Activated CD4-positive, alpha-beta T cell treated with anti-CD3 and anti-CD28 coated beads, Interleukin-2, amount 50 U/mL, for 4 hours (primary cell): Measurements from ENCODE around the gene FCGR2B.
"Not testable (repeated sequence)": the region's sequence is repeated elsewhere in the genome, so short reads cannot be mapped to it uniquely, and the experiment has no call there.

ENCODE experiments used
- DNase-seq, 2 experiments: peaks; one replicate each; pipeline ENCODE4 v3.0.0-alpha.2; 2020

FCGR2B gene

DNA sequence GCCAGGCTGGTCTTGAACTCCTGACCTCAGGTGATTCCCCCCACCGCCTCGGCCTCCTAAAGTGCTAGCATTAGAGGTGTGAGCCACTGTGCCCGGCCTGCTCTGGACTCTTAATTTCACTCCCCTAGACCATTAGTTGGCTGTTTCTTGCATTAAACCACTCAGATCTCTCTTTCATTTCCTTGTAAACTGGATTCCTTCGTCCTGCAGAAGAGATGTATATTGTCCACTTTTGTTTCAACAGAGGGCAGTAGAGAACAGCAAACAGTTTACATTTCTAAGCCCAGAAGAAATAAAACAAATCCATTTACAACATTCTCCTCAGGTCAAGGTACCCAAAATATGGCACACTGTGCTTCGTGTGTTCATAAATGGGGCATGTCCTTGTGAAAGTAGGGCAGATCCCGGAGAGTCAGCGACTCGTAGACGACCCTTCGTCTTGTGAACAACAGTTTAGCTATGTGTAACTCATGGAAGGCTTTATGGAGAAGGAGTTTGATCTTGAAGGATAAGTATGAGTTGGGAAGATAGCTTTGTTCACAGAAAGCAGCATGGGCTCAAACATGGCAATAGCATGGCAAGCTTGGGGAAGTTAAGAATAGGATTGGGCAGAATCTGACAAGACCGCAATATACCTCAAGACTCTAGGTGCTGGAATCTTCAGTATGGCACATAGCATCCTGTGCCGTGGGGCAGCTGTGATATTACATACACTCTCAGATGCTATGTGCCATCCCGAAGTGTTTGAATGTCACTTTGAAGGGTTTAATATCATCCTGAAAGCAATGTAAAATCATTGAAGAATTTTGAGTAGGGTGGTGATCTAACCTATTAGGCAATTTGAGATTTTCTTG, 15.2 kb upstream of the FCGR2B start:
- not testable (repeated sequence) for DNase-seq

DNA sequence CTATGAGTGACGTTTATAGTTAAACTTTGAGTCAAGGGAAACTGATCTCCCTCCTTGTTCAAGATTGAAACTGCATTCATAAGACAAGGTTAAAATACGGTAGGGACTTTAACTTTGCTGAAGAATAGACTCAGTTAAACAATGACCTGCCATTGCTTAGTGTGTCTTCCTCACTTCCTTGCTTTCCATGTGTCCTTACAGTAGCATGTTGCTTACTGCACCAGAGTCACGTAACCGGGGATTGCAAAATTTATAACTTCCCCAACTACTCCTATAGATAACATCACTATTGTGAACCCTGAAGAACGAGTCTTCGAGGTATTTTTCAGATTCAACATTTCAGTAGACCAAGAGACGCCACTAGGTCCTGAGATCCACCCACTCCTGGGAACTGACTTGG, 9.4 kb upstream of the FCGR2B start:
- DNase-seq: not testable (repeated sequence)

GRCh38 chr1:161653971-161654370, 9.0 kb upstream of the FCGR2B start:
- DNase-seq: not testable (repeated sequence)

DNA sequence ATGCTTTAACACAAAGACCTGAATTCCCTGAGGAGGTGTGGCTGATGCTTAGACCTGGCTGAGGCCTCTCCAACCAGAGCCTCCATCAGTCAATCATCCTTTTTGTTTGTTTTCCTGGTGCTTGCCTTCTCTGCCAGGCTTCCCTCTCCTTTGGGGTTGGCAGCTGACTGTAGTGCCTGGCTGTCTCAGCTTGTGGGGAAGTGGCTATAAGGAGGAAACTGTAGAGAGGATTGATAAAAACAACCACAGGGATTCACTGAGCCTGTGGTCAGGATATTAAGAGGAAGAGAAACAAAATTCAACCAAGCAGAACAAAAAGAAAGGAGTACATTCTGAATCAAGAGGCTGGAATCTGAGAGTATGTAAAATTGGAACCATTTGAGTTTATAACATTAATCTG, 4.4 kb upstream of the FCGR2B start:
- DNase-seq: not testable (repeated sequence)

GRCh38 chr1:161661660-161662311, 1.2 kb upstream of the FCGR2B start:
- not testable (repeated sequence) for DNase-seq

- DNase-seq: not testable (repeated sequence)
Observed at GRCh38 chr1:161663569-161663968, 626 bp downstream of the FCGR2B start.

DNA sequence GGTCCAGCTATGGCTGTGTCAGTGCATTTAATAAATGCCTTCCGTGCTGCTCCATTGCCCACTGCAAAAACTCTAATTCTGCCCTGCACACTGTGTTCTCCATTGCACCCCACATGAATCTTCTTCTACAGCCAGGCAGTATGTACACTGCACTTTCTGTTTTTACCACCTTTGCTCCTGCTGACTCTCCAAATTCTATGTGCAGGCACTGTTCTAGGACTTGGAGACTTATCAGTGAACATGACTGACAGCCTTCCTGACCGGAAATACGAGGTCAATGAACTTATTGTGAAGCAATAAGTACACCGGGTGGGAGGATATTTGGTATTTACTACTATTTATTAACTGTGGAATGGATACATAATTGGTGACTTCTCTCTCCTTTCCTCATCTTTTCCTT, 1.7 kb downstream of the FCGR2B start:
- DNase-seq: not testable (repeated sequence)

DNA sequence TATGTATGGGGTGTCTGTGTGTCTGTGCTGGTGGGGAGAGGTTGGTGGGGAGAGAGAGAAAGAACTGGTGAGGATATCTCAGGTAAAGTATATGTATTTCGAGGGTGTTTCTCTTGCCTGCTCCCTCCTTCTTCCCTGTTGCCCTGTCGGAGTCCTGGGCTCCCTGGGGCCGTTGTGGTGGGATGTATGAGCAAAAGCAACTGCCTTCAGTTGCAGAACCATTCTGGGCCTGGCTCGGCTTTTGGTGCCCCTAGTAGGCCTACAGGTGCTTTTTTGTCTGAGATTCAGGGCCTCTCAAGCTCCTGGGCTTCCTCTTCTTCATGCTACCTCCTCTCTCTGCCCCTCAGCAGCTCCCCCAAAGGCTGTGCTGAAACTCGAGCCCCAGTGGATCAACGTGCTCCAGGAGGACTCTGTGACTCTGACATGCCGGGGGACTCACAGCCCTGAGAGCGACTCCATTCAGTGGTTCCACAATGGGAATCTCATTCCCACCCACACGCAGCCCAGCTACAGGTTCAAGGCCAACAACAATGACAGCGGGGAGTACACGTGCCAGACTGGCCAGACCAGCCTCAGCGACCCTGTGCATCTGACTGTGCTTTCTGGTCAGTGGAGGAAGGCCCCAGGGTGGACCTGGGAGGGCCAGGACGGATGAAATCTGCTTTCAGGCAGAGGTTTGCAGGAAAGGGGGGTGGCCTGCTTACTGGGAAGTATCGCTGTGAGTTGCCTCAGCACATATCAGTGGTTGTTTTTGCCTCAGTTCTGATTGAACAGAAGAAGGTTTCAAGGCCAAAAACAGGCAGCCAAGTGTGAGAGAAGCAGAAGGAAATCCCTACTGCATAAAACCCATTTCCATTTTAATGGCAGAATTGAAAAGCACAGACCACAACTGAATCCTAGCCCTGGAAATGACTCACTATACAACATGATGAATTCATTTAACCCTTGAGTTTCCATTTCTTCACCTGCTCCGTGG, 8.4 kb downstream of the FCGR2B start:
- not testable (repeated sequence) for DNase-seq

DNA sequence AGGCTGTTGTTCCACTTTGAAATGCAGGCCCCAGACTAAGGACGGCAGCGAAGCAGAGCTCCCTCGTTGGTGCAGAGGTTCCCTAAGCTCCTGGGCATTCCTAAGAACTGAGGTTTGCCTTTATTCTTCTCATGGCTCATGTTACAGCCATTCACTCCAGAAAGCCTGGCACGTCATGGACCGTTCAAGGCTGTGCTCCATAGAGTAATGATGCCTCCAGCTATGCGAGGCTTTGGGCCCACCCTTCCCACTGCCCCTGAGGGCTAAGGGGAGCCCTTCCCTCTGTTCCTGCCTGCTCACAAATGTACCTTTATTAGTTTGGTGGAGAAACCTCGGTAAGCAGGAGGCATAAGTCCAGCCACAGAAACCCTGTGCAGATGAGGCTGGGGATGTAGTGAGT, 10.5 kb downstream of the FCGR2B start:
- DNase-seq: not testable (repeated sequence)

DNA sequence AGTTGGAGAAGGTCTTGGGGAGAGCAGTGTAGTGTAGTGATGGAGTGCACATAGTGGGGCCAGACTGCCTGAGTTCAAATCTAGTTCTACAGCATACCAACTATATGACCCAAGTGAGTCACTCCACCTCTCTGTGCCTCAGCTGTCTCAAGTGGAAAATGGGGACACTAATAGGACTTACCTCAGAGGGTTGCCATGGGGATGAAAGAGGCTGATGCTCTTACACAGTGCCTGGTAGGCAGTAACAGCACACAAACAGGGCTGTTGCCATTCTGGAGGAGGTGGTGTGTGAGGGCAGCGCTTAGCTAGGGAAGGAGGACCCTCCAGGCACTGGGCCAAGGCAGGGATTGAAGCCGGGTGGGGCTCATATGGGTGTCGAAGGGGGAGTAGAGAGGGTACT, 11.5 kb downstream of the FCGR2B start:
- DNase-seq: not testable (repeated sequence)

- DNase-seq: not testable (repeated sequence)
Observed at GRCh38 chr1:161674908-161675307, 12.0 kb downstream of the FCGR2B start.

DNA sequence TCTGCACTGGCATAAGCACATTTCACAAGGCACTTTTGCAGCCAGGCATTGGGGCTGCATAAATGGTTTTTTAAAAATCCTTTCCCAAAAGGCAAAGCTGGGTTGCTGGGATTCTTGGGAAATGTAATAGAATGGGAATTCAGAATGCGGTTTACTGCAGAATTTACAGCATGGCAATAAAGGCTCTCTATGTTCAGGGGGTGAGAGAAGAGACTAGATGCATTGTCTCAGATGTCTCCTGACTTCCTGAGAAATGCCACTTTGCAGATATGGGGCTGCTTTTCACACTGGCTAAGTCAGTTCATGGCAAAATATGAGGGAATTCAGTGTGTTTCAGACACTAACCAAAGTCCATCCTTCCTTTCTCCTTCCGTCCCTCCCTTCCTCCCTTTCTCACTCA, 13.5 kb downstream of the FCGR2B start:
- DNase-seq: no peak

DNA sequence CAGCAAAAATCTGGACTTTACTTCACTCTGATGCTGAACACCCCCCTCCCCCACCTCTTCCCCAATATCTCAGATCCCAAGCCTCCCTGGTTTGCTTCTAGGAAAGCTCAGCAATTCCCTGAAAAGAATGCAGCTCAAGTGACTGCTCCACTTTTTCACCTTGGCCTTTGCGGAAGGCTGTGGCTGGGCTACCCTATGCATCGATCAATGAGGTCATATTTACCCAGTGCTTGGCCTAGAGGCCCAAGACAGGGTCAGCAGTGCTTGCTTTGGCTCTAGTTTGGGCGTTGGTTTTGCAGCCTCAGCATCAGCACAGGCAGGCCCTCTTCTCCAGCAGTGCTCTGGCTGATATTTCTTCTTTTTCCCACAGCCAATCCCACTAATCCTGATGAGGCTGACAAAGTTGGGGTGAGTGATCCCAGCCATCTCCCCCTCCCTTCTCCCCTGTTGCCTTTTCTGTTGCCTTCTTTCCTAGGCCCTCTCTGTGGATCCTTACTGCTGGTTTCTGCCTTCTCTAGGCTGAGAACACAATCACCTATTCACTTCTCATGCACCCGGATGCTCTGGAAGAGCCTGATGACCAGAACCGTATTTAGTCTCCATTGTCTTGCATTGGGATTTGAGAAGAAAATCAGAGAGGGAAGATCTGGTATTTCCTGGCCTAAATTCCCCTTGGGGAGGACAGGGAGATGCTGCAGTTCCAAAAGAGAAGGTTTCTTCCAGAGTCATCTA, 14.2 kb downstream of the FCGR2B start:
- DNase-seq: no peak

DNA sequence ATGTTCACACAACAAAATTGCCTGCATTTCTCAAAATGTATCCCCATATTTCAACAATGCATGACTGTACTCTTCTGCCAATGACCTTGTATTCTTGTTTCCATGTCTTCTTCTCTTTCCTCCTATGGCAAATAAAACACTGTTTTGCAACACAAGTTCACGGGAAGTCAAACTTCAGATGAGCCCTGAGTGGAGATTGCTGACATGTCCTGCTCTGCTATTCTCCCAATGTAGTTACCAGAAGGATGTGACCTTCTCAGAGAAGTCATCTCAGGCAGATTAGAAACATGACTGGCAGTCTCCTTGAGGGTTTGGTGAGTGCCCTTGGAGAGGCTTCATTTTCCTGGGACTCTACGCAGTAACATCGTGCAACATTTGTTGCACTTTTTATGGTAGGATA, 15.6 kb downstream of the FCGR2B start:
- no peak for DNase-seq

DNA sequence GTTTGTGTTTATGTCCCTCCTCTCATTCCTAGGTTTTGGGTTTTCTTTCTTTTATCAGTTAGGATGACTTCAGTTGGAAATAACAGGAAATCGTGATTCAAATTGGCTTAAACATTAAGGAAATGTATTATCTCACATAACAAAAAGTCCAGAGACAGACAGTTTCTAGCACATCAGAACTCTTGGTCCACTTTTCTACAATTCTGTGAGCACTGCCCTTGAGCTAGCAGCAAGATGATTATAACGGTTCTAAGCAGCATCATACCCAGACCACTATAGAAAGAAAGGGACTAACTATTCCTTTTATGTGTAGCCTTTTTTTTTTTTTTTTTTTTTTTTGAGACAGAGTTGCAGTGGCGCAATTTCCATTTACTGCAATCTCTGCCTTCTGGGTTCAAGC, 18.9 kb downstream of the FCGR2B start:
- no peak for DNase-seq

GRCh38 chr1:161688946-161689345, 26.0 kb downstream of the FCGR2B start:
- no peak for DNase-seq

GRCh38 chr1:161691846-161692245, 28.9 kb downstream of the FCGR2B start:
- no peak for DNase-seq

DNA sequence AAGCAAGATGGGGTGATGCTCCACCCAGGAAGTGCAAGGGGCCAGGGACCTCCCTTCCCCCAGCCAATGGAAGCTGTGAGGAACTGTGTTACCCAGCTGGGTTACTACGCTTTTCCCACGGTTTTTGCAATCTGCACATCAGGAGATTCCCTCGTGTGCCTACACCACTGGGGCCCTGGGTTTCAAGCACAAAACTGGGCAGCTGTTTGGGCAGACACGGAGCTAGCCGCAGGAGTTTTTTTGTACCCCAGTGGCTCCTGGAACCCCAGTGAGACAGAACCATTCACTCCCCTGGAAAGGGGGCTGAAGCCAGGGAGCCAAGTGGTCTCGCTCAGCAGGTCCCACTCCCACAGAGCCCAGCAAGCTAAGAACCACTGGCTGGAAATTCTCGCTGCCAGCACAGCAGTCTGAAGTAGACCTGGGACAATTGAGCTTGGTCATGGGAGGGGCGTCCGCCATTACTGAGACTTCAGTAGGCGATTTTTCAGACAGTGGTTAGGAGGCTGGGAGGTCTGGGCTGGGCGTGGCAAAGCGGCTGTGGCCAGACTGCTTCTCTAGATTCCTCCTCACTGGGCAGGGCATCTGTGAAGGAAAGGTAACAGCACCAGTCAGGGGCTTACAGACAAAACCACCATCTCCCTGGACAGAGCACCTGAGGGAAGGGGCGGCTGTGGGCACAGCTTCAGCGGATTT, 30.2 kb downstream of the FCGR2B start:
- not testable (repeated sequence) for DNase-seq

GRCh38 chr1:161698302-161698701, 35.4 kb downstream of the FCGR2B start:
- not testable (repeated sequence) for DNase-seq

GRCh38 chr1:161702250-161702649, 39.3 kb downstream of the FCGR2B start:
- no peak for DNase-seq

GRCh38 chr1:161705537-161705936, 42.6 kb downstream of the FCGR2B start:
- no peak for DNase-seq

GRCh38 chr1:161706113-161706481, 43.2 kb downstream of the FCGR2B start:
- no peak for DNase-seq
